Esophagus squamous epithelium (tissue), 5 donors: ENCODE data around the gene RUNX3. TPM values are rescaled to one million over a fixed set of nuclear protein-coding genes. Genes with fewer than 3 reads are reported as not detected.

Experiments used
- DNase-seq: peaks from one replicate; lab custom pipeline; 2025; lab: John Stamatoyannopoulos, UW
- H3K27ac ChIP-seq, 4 donors: fragments of 200-600 bp; sonication (generic); one replicate each; pipeline ENCODE4 v1.5.1; 2016 to 2019; ENCODE audit warnings: mild to moderate bottlenecking in 1 of 4
- H3K27me3 ChIP-seq, 4 donors: fragments of 200-600 bp; sonication (generic); 1 replicate in 3 of 4; 2 replicates in 1 of 4; pipeline versions ENCODE4 v1.5.1 to v1.6.0; 2017 to 2021; ENCODE audit warnings: antibody characterized with exemption in 1 of 4
- H3K36me3 ChIP-seq, 3 donors: fragments of 200-600 bp; sonication (generic); one replicate each; pipeline ENCODE4 v1.5.1; 2016 to 2019
- H3K4me1 ChIP-seq, 3 donors: fragments of 200-600 bp; sonication (generic); one replicate each; pipeline ENCODE4 v1.5.1; 2017 to 2019
- H3K4me3 ChIP-seq, 4 donors: fragments of 200-600 bp; sonication (generic); 1 replicate in 3 of 4; 2 replicates in 1 of 4; pipeline ENCODE4 v1.5.1; 2016 to 2019; ENCODE audit warnings: mild to moderate bottlenecking in 2 of 4, moderate library complexity in 1 of 4
- H3K9me3 ChIP-seq, 3 donors: fragments of 200-600 bp; sonication (generic); one replicate each; pipeline ENCODE4 v1.5.1; 2016 to 2019
- POLR2A ChIP-seq, 4 donors: fragments of 450-650 bp; IDR thresholded peaks; one replicate each; pipeline ENCODE4 v1.6.1; 2017; ENCODE audit warnings: antibody characterized with exemption in 4 of 4, mild to moderate bottlenecking in 4 of 4, moderate library complexity in 3 of 4
- WGBS, 2 donors: methylation state at CpG; one replicate each; pipeline ENCODE4 v1.1.5; 2018; 5-methylcytosine and 5-hydroxymethylcytosine counted together
- intact Hi-C: fragments of 100-400 bp; cut with DNase I; formaldehyde crosslinking; loops from one replicate; pipeline ENCODE4 v1.15.0; 2022
- total RNA-seq, 4 donors: library from RNA; depleted of rRNA; stranded (reverse); fragments of >200 nt; gene quantifications; one replicate each; pipeline ENCODE4 v1.1.0, GENCODE V29; 2016
- TF ChIP-seq, protein P1 (sequence below), 6 experiments: fragments of 450-650 bp in 4 of 6; fragments of 200-600 bp in 2 of 6; sonication (generic) in 2 of 6; IDR thresholded peaks; one replicate each; pipeline ENCODE4 v1.5.1; 2016 to 2019; ENCODE audit warnings: antibody characterized with exemption in 6 of 6, mild to moderate bottlenecking in 4 of 6, moderate library complexity in 4 of 6
- donor health status: DM: yes; HTN: yes; CAD: no.

The RUNX3 gene
- total RNA-seq, 4 donors from 2014 or later, result 1.9 to 5.7 (median 3.1) TPM

- no peak overlapping the region for H3K27ac ChIP-seq
- TF ChIP-seq, protein P1, sequence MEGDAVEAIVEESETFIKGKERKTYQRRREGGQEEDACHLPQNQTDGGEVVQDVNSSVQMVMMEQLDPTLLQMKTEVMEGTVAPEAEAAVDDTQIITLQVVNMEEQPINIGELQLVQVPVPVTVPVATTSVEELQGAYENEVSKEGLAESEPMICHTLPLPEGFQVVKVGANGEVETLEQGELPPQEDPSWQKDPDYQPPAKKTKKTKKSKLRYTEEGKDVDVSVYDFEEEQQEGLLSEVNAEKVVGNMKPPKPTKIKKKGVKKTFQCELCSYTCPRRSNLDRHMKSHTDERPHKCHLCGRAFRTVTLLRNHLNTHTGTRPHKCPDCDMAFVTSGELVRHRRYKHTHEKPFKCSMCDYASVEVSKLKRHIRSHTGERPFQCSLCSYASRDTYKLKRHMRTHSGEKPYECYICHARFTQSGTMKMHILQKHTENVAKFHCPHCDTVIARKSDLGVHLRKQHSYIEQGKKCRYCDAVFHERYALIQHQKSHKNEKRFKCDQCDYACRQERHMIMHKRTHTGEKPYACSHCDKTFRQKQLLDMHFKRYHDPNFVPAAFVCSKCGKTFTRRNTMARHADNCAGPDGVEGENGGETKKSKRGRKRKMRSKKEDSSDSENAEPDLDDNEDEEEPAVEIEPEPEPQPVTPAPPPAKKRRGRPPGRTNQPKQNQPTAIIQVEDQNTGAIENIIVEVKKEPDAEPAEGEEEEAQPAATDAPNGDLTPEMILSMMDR (IDR thresholded peaks at IDR 0.05), result no peak
- TF ChIP-seq POLR2A (IDR thresholded peaks at IDR 0.05), result no peak
- peaks cover 0 to 3% (median 0%) of the 10 kb centered on the region in 3 donors for H3K36me3 ChIP-seq
- H3K4me1 ChIP-seq, result no peaks in the 10 kb centered on the region
- H3K27me3 ChIP-seq, result peaks cover 0 to 60% (median 0%) of the 10 kb centered on the region in 4 donors
- intact Hi-C loops, result no loop called here
- no peaks in the 10 kb centered on the region for H3K9me3 ChIP-seq
- DNase-seq, result no peak
- H3K4me3 ChIP-seq, result no peak overlapping the region
- 80 to 93% methylated on average over 2 to 8 of the region's 17 CpGs for WGBS, 2 donors
Measured at GRCh38 chr1:24905979-24906720, 23.9 kb downstream of the RUNX3 start.

GRCh38 chr1:24905355-24905978 is 24.6 kb downstream of the RUNX3 start:
- H3K27ac ChIP-seq, result no peak overlapping the region
- no peak for TF ChIP-seq POLR2A (IDR thresholded peaks at IDR 0.05)
- TF ChIP-seq, protein P1 (IDR thresholded peaks at IDR 0.05), result no peak
- H3K9me3 ChIP-seq, result no peaks in the 10 kb centered on the region
- no peak for DNase-seq
- no peaks in the 10 kb centered on the region for H3K4me1 ChIP-seq
- intact Hi-C loops, result no loop called here
- peaks cover 0 to 67% (median 0%) of the 10 kb centered on the region in 4 donors for H3K27me3 ChIP-seq
- H3K4me3 ChIP-seq, result no peak overlapping the region
- peaks cover 0 to 3% (median 0%) of the 10 kb centered on the region in 3 donors for H3K36me3 ChIP-seq
- 92% methylated on average over 4 of the region's 13 CpGs; no CpG with 5 or more reads in 1 of the 2 donors for WGBS, 2 donors

DNA sequence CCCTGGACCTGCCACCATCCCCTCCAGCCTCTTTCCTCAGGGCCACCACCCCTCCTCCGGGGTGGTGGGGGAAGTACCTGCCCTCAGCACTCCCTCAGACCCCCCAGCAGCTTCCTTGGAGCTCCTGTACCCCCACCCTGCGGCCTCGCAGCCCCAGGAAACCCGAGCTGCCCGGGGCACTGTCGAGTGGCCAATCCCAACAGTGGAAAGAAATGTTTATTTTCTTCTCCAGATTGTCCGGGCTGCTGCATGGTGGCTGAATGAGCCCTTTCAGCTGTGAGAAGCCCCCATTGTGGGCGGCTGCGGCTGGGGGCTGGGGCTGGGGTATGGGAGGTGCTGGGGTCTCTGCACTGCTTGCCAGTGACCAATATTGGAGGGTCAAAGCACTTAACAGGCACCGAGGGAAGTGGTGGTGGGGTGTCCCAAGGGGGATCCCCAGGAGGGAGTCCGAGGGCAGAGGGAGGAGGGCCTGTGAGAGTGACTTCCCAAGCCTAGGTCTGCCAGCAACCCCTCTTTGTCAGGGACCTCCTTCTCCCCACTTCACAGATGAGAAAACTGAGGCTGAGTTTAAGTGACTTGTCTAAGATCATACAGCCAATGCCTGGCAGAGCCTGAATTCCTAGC is 25.2 kb downstream of the RUNX3 start:
- Histone ChIP-seq H3K27me3 (peaks cover 0 to 74% (median 0%) of the 10 kb centered on the region in 4 donors), H3K36me3 (peaks cover 0 to 3% (median 0%) of the 10 kb centered on the region in 3 donors), H3K9me3 (no peaks in the 10 kb centered on the region), H3K4me3 (no peak overlapping the region), H3K27ac (no peak overlapping the region), H3K4me1 (no peaks in the 10 kb centered on the region)
- TF ChIP-seq POLR2A (IDR thresholded peaks at IDR 0.05), result no peak
- TF ChIP-seq, protein P1 (IDR thresholded peaks at IDR 0.05), result no peak
- WGBS, 2 donors, result 14% methylated on average over 1 of the region's 11 CpGs; no CpG with 5 or more reads in 1 of the 2 donors
- intact Hi-C loops, result no loop called here
- no peak for DNase-seq

DNA sequence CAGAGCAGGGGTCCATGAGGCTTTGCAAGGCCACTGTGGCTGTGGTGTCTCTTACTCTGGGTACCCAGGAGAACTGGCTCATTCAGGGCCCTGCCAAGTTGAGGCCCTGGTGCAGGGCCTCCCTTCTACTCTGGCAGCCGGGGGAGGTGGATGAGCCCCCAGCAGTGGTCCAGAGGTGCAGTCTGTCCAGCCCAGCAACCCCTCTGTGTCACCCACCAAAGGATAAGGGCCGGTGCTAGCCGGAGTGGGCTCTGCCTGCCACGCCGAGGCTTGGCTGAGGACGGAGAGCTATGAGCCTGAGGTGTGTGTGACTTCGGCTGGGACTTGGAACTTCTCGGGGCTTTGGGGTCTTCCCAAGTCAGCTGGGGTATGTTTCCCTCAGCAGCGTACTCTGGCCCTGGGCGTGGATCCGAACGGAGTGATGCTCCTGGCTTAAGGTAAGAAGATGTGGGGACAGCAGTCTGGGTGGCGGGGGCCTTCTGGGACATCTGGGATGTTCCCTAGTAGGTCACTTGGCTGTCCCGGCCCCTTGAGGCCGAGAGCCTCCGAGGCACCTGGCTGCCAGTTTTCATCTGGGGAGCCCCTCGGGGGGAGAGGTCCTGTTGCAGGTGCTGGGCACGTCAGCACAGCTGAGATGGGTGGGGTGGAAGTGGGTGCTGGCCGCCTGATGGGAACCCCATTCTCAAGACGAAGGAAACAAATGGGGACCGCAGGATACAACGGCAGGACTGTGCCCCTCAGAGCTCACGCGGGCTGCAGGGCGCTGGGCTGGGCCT is 25.9 kb downstream of the RUNX3 start:
- H3K4me1 ChIP-seq, result no peaks in the 10 kb centered on the region
- DNase-seq, result no peak
- H3K27ac ChIP-seq, result no peak overlapping the region
- 66 to 85% methylated on average over 8 to 13 of the region's 25 CpGs for WGBS, 2 donors
- no peaks in the 10 kb centered on the region for H3K9me3 ChIP-seq
- H3K4me3 ChIP-seq, result no peak overlapping the region
- H3K36me3 ChIP-seq, result peaks cover 0 to 3% (median 0%) of the 10 kb centered on the region in 3 donors
- intact Hi-C loops, result no loop called here
- peaks cover 0 to 74% (median 0%) of the 10 kb centered on the region in 4 donors for H3K27me3 ChIP-seq
- TF ChIP-seq, protein P1 (IDR thresholded peaks at IDR 0.05), result no peak
- no peak for TF ChIP-seq POLR2A (IDR thresholded peaks at IDR 0.05)
